ENCODE measurements around the gene TARDBP. TPM values are rescaled to one million over a fixed set of nuclear protein-coding genes. Genes with fewer than 3 reads are reported as not detected.
A peak's percentile ranks its signal among the peaks of the same experiment; 100 is the strongest.
"Not testable (repeated sequence)": the region's sequence is repeated elsewhere in the genome, so short reads cannot be mapped to it uniquely, and the experiment has no call there.

The TARDBP gene
- total RNA-seq, 1 experiment from 2014 or later: 196 TPM

GRCh38 chr1:10987840-10988417 is 24.5 kb upstream of the TARDBP start:
- in situ Hi-C loops (cut with HindIII; ENCODE audit: low pct_unique_long_range_greater_than_20kb, low sequenced_read_pairs) (no loop called here), intact Hi-C loops (cut with micrococcal nuclease; ENCODE audit: unreplicated experiment) (no loop called here)
- CTCF ChIA-PET: no interaction called here
- Histone ChIP-seq H3K36me3 (ENCODE audit: control insufficient read depth, insufficient read depth, low read length) (no peaks in the 10 kb centered on the region), H3K4me3 (ENCODE audit: low read depth in 2 of 2, low read length in 2 of 2) (no peak overlapping the region), H3K9me3 (ENCODE audit: control insufficient read depth, insufficient read depth, low read depth, low read length) (no peaks in the 10 kb centered on the region), H3K27ac (ENCODE audit: low read length) (no peak overlapping the region), H3K4me1 (ENCODE audit: control insufficient read depth, insufficient read depth, low read length) (no peaks in the 10 kb centered on the region), H3K27me3 (ENCODE audit: control insufficient read depth, insufficient read depth, low read length) (no peaks in the 10 kb centered on the region)
- DNase-seq (ENCODE audit: low read depth, low spot score): no peak
- 0 out of 2 replicates have a peak, but pooled peaks have one; percentile 45 for ATAC-seq
- no TSS peak for BruUV-seq (replicated peaks)
- no peak for TF ChIP-seq REST (IDR thresholded peaks at IDR 0.05; ENCODE audit: insufficient read depth in 1 of 2, low read depth in 2 of 2, low read length in 1 of 2)
- POLR2A ChIA-PET: no interaction called here

GRCh38 chr1:10989095-10989494 is 23.4 kb upstream of the TARDBP start:
- in situ Hi-C loops (cut with HindIII; ENCODE audit: low pct_unique_long_range_greater_than_20kb, low sequenced_read_pairs) (no loop called here), intact Hi-C loops (cut with micrococcal nuclease; ENCODE audit: unreplicated experiment) (no loop called here)
- DNase-seq (ENCODE audit: low read depth, low spot score): no peak
- Histone ChIP-seq H3K27me3 (ENCODE audit: control insufficient read depth, insufficient read depth, low read length) (no peaks in the 10 kb centered on the region), H3K27ac (ENCODE audit: low read length) (no peak overlapping the region), H3K36me3 (ENCODE audit: control insufficient read depth, insufficient read depth, low read length) (no peaks in the 10 kb centered on the region), H3K4me1 (ENCODE audit: control insufficient read depth, insufficient read depth, low read length) (no peaks in the 10 kb centered on the region), H3K4me3 (ENCODE audit: low read depth in 2 of 2, low read length in 2 of 2) (no peak overlapping the region), H3K9me3 (ENCODE audit: control insufficient read depth, insufficient read depth, low read depth, low read length) (no peaks in the 10 kb centered on the region)
- BruUV-seq (replicated peaks): no TSS peak
- ChIA-PET POLR2A (no interaction called here), CTCF (no interaction called here)
- no peak for TF ChIP-seq TCF7L2 (IDR thresholded peaks at IDR 0.05; ENCODE audit: low read depth, low read length)
- TF ChIP-seq SIN3A (IDR thresholded peaks at IDR 0.05; ENCODE audit: borderline replicate concordance, insufficient read depth, low read depth, low read length): no peak
- no peak for TF ChIP-seq POLR2AphosphoS5 (IDR thresholded peaks at IDR 0.05; ENCODE audit: low read depth, low read length)
- TF ChIP-seq REST (IDR thresholded peaks at IDR 0.05; ENCODE audit: insufficient read depth in 1 of 2, low read depth in 2 of 2, low read length in 1 of 2): no peak
- TF ChIP-seq CTCF (IDR thresholded peaks at IDR 0.05): no peak
- no peak for ATAC-seq

- DNase-seq (ENCODE audit: low read depth, low spot score); H3K4me1 ChIP-seq (ENCODE audit: control insufficient read depth, insufficient read depth, low read length); H3K27ac ChIP-seq (ENCODE audit: low read length); ATAC-seq; H3K27me3 ChIP-seq (ENCODE audit: control insufficient read depth, insufficient read depth, low read length); H3K36me3 ChIP-seq (ENCODE audit: control insufficient read depth, insufficient read depth, low read length); CTCF ChIA-PET; POLR2A ChIA-PET; intact Hi-C loops (cut with micrococcal nuclease; ENCODE audit: unreplicated experiment); in situ Hi-C loops (cut with HindIII; ENCODE audit: low pct_unique_long_range_greater_than_20kb, low sequenced_read_pairs); H3K9me3 ChIP-seq (ENCODE audit: control insufficient read depth, insufficient read depth, low read depth, low read length); BruUV-seq (replicated peaks); H3K4me3 ChIP-seq (ENCODE audit: low read depth in 2 of 2, low read length in 2 of 2): not testable (repeated sequence)
Measured at GRCh38 chr1:10989920-10990516, 22.4 kb upstream of the TARDBP start.

All from Panc1 (cell line).